Measurements from ENCODE around the gene TFAP2E.

Gene TFAP2E

GRCh38 chr1:35599411-35599810 is 26.3 kb downstream of the TFAP2E start:
- no peak for DNase-seq

GRCh38 chr1:35600593-35600992 is 27.5 kb downstream of the TFAP2E start:
- DNase-seq, result no peak

GRCh38 chr1:35603468-35603867 is 30.4 kb downstream of the TFAP2E start:
- DNase-seq, result no peak

- DNase-seq, result no peak
Observed at GRCh38 chr1:35603941-35604340, 30.8 kb downstream of the TFAP2E start.

GRCh38 chr1:35605071-35605866 is 32.2 kb downstream of the TFAP2E start:
- no peak for DNase-seq

GRCh38 chr1:35605867-35606182 is 32.7 kb downstream of the TFAP2E start:
- no peak for DNase-seq

GRCh38 chr1:35611655-35612054 is 38.5 kb downstream of the TFAP2E start:
- DNase-seq, result no peak

- DNase-seq, result no peak
Observed at GRCh38 chr1:35615440-35615839, 42.3 kb downstream of the TFAP2E start.

GRCh38 chr1:35619237-35620121 is 46.4 kb downstream of the TFAP2E start:
- DNase-seq, result no peak

- DNase-seq, result no peak
Observed at GRCh38 chr1:35622510-35623178, 49.5 kb downstream of the TFAP2E start.

- no peak for DNase-seq
Observed at GRCh38 chr1:35623832-35624231, 50.7 kb downstream of the TFAP2E start.

GRCh38 chr1:35629051-35629450 is 55.9 kb downstream of the TFAP2E start:
- DNase-seq, result no peak

GRCh38 chr1:35631396-35631795 is 58.3 kb downstream of the TFAP2E start:
- no peak for DNase-seq

GRCh38 chr1:35633547-35633946 is 60.4 kb downstream of the TFAP2E start:
- no peak for DNase-seq

- DNase-seq, result no peak
Observed at GRCh38 chr1:35637401-35637809, 64.3 kb downstream of the TFAP2E start.

GRCh38 chr1:35640380-35641232 is 67.5 kb downstream of the TFAP2E start:
- no peak for DNase-seq

- peak; percentile 92 for DNase-seq
Observed at GRCh38 chr1:35641233-35641866, 68.2 kb downstream of the TFAP2E start, which contains the start of gene PSMB2. TSS of gene PSMB2 (minus strand) at chr1:35641526. CDS start at chr1:35641432, 94 bp downstream.

- peak; percentile 5 for DNase-seq
Observed at GRCh38 chr1:35642471-35642955, 69.4 kb downstream of the TFAP2E start.

GRCh38 chr1:35644204-35644603 is 71.1 kb downstream of the TFAP2E start:
- DNase-seq, result no peak

Data from CD4-positive, alpha-beta T cell treated with Interferon gamma for 1 hour (primary cell).